ENCODE measurements around the gene SPTSSA.
"Not testable (repeated sequence)": the region's sequence is repeated elsewhere in the genome, so short reads cannot be mapped to it uniquely, and the experiment has no call there.

SPTSSA gene

GRCh38 chr14:34426313-34427295 lies 35.4 kb downstream of the SPTSSA start:
- Mint-ChIP-seq H3K9me3 (no peaks in the 10 kb centered on the region), H3K27ac (no peak overlapping the region), H3K27me3 (ENCODE audit: low read depth) (peaks cover 1% of the 10 kb centered on the region), H3K4me3 (no peak overlapping the region), H3K4me1 (ENCODE audit: low read depth) (no peaks in the 10 kb centered on the region), H3K36me3 (ENCODE audit: low read depth) (no peaks in the 10 kb centered on the region)

GRCh38 chr14:34425095-34425851 lies 36.8 kb downstream of the SPTSSA start:
- H3K9me3 Mint-ChIP-seq: peaks cover 4% of the 10 kb centered on the region
- no peak overlapping the region for H3K4me3 Mint-ChIP-seq
- peaks cover 4% of the 10 kb centered on the region for H3K27me3 Mint-ChIP-seq (ENCODE audit: low read depth)
- H3K27ac Mint-ChIP-seq: no peak overlapping the region
- H3K36me3 Mint-ChIP-seq (ENCODE audit: low read depth): no peaks in the 10 kb centered on the region
- H3K4me1 Mint-ChIP-seq (ENCODE audit: low read depth): no peaks in the 10 kb centered on the region

- no peak overlapping the region for H3K4me3 Mint-ChIP-seq
- H3K4me1 Mint-ChIP-seq (ENCODE audit: low read depth): no peaks in the 10 kb centered on the region
- no peak overlapping the region for H3K27ac Mint-ChIP-seq
- peaks cover 4% of the 10 kb centered on the region for H3K27me3 Mint-ChIP-seq (ENCODE audit: low read depth)
- peaks cover 4% of the 10 kb centered on the region for H3K9me3 Mint-ChIP-seq
- H3K36me3 Mint-ChIP-seq (ENCODE audit: low read depth): no peaks in the 10 kb centered on the region
Observed at GRCh38 chr14:34424488-34424887, 37.6 kb downstream of the SPTSSA start.

GRCh38 chr14:34423445-34423844 lies 38.6 kb downstream of the SPTSSA start:
- Mint-ChIP-seq H3K27me3 (ENCODE audit: low read depth) (peaks cover 4% of the 10 kb centered on the region), H3K36me3 (ENCODE audit: low read depth) (no peaks in the 10 kb centered on the region), H3K4me1 (ENCODE audit: low read depth) (no peaks in the 10 kb centered on the region), H3K9me3 (peaks cover 4% of the 10 kb centered on the region), H3K27ac (no peak overlapping the region), H3K4me3 (no peak overlapping the region)

GRCh38 chr14:34420547-34421150 lies 41.4 kb downstream of the SPTSSA start:
- Mint-ChIP-seq H3K4me3 (no peak overlapping the region), H3K4me1 (ENCODE audit: low read depth) (no peaks in the 10 kb centered on the region), H3K27ac (no peak overlapping the region), H3K36me3 (ENCODE audit: low read depth) (no peaks in the 10 kb centered on the region), H3K27me3 (ENCODE audit: low read depth) (peaks cover 4% of the 10 kb centered on the region), H3K9me3 (peaks cover 4% of the 10 kb centered on the region)

- H3K27me3 Mint-ChIP-seq (ENCODE audit: low read depth): peaks cover 3% of the 10 kb centered on the region
- no peaks in the 10 kb centered on the region for H3K36me3 Mint-ChIP-seq (ENCODE audit: low read depth)
- H3K9me3 Mint-ChIP-seq: peaks cover 9% of the 10 kb centered on the region
- H3K4me1 Mint-ChIP-seq (ENCODE audit: low read depth): no peaks in the 10 kb centered on the region
- no peak overlapping the region for H3K4me3 Mint-ChIP-seq
- H3K27ac Mint-ChIP-seq: no peak overlapping the region
Observed at GRCh38 chr14:34409721-34410120, 52.3 kb downstream of the SPTSSA start.

- H3K9me3 Mint-ChIP-seq: peaks cover 9% of the 10 kb centered on the region
- H3K27ac Mint-ChIP-seq: no peak overlapping the region
- no peaks in the 10 kb centered on the region for H3K4me1 Mint-ChIP-seq (ENCODE audit: low read depth)
- H3K4me3 Mint-ChIP-seq: no peak overlapping the region
- peaks cover 3% of the 10 kb centered on the region for H3K27me3 Mint-ChIP-seq (ENCODE audit: low read depth)
- H3K36me3 Mint-ChIP-seq (ENCODE audit: low read depth): no peaks in the 10 kb centered on the region
Observed at GRCh38 chr14:34407951-34408350, 54.1 kb downstream of the SPTSSA start.

- no peak overlapping the region for H3K4me3 Mint-ChIP-seq
- H3K4me1 Mint-ChIP-seq (ENCODE audit: low read depth): no peaks in the 10 kb centered on the region
- H3K27me3 Mint-ChIP-seq (ENCODE audit: low read depth): peaks cover 3% of the 10 kb centered on the region
- no peaks in the 10 kb centered on the region for H3K36me3 Mint-ChIP-seq (ENCODE audit: low read depth)
- peaks cover 4% of the 10 kb centered on the region for H3K9me3 Mint-ChIP-seq
- H3K27ac Mint-ChIP-seq: no peak overlapping the region
Observed at GRCh38 chr14:34404416-34404815, 57.6 kb downstream of the SPTSSA start.

GRCh38 chr14:34403646-34404045 lies 58.4 kb downstream of the SPTSSA start:
- Mint-ChIP-seq H3K4me1 (ENCODE audit: low read depth) (no peaks in the 10 kb centered on the region), H3K36me3 (ENCODE audit: low read depth) (no peaks in the 10 kb centered on the region)

GRCh38 chr14:34398024-34398423 lies 64.0 kb downstream of the SPTSSA start:
- peaks cover 5% of the 10 kb centered on the region for H3K27me3 Mint-ChIP-seq (ENCODE audit: low read depth)
- no peak overlapping the region for H3K4me3 Mint-ChIP-seq
- no peaks in the 10 kb centered on the region for H3K4me1 Mint-ChIP-seq (ENCODE audit: low read depth)
- H3K36me3 Mint-ChIP-seq (ENCODE audit: low read depth): no peaks in the 10 kb centered on the region
- H3K27ac Mint-ChIP-seq: no peak overlapping the region
- H3K9me3 Mint-ChIP-seq: no peaks in the 10 kb centered on the region

More at GRCh38 chr14:34403646-34404045, 58.4 kb downstream of the SPTSSA start:
- Mint-ChIP-seq H3K4me3 (no peak overlapping the region), H3K27me3 (ENCODE audit: low read depth) (peaks cover 3% of the 10 kb centered on the region), H3K9me3 (peaks cover 4% of the 10 kb centered on the region), H3K27ac (no peak overlapping the region)

- Mint-ChIP-seq H3K27ac (no peak overlapping the region), H3K4me3 (no peak overlapping the region), H3K9me3 (no peaks in the 10 kb centered on the region), H3K36me3 (ENCODE audit: low read depth) (no peaks in the 10 kb centered on the region), H3K4me1 (ENCODE audit: low read depth) (no peaks in the 10 kb centered on the region), H3K27me3 (ENCODE audit: low read depth) (no peaks in the 10 kb centered on the region)
Observed at GRCh38 chr14:34387974-34388516, 74.0 kb downstream of the SPTSSA start.

GRCh38 chr14:34386865-34387485 lies 75.1 kb downstream of the SPTSSA start:
- H3K9me3 Mint-ChIP-seq: no peaks in the 10 kb centered on the region
- H3K27me3 Mint-ChIP-seq (ENCODE audit: low read depth): no peaks in the 10 kb centered on the region
- no peak overlapping the region for H3K4me3 Mint-ChIP-seq
- H3K4me1 Mint-ChIP-seq (ENCODE audit: low read depth): no peaks in the 10 kb centered on the region
- H3K36me3 Mint-ChIP-seq (ENCODE audit: low read depth): no peaks in the 10 kb centered on the region
- no peak overlapping the region for H3K27ac Mint-ChIP-seq

GRCh38 chr14:34385881-34386280 lies 76.2 kb downstream of the SPTSSA start:
- not testable (repeated sequence) for H3K27ac Mint-ChIP-seq; H3K4me1 Mint-ChIP-seq (ENCODE audit: low read depth); H3K9me3 Mint-ChIP-seq; H3K4me3 Mint-ChIP-seq; H3K27me3 Mint-ChIP-seq (ENCODE audit: low read depth); H3K36me3 Mint-ChIP-seq (ENCODE audit: low read depth)

- Mint-ChIP-seq H3K4me3 (no peak overlapping the region), H3K36me3 (ENCODE audit: low read depth) (no peaks in the 10 kb centered on the region), H3K27ac (no peak overlapping the region), H3K27me3 (ENCODE audit: low read depth) (no peaks in the 10 kb centered on the region), H3K4me1 (ENCODE audit: low read depth) (no peaks in the 10 kb centered on the region), H3K9me3 (no peaks in the 10 kb centered on the region)
Observed at GRCh38 chr14:34383839-34384238, 78.2 kb downstream of the SPTSSA start.

Data from T-helper 1 cell treated with Interleukin-12 subunit alpha and Interleukin-12 subunit beta and Interleukin-4 antibody, amounts not matched to agents 30 μg/mL and 1 μg/mL, for 36 hours (primary cell).